ENCODE data around the gene ID1.

DNA sequence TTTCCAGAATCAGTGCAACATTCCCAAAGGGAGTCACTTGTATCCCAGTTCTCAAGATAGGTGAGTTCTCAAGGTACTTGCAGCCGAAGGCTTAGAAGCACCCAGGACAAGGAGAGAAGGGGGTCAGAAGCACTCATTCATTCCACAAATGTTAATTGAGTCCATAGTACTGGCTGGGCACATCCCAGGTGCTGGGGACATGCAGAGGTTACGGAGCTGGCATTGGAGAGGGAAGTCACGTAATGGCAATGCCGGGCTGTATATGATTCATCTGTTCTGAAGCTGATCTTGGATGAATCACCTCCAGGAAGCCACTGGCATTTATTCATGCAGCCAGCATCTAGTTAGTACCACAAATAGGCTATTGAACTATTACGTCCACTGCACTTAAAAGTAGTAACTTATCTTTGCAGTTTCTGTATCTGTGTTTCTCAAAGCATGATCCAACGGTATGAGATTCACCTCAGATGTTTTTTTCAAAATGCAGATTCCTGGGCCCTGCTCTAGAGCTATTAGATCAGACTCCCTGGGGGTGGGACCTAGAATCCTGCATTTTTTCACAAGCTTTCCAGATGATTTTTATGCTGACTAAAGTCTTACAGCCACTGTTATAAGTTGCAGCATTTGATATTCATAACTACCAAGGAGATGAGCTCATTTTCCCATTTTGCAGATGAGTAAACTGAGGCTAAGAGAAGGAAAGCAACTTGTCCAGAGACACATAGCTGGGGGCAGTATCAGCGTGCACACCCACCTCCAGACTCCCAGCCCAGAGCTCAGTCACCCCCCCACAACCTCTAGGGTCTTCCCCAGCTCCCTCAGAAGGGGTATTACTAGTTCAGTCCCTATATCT lies 44.1 kb upstream of the ID1 start:
- TF ChIP-seq ZNF274 (IDR thresholded peaks at IDR 0.05; ENCODE audit: insufficient read depth, insufficient read length), result no peak
- TF ChIP-seq, protein P1, sequence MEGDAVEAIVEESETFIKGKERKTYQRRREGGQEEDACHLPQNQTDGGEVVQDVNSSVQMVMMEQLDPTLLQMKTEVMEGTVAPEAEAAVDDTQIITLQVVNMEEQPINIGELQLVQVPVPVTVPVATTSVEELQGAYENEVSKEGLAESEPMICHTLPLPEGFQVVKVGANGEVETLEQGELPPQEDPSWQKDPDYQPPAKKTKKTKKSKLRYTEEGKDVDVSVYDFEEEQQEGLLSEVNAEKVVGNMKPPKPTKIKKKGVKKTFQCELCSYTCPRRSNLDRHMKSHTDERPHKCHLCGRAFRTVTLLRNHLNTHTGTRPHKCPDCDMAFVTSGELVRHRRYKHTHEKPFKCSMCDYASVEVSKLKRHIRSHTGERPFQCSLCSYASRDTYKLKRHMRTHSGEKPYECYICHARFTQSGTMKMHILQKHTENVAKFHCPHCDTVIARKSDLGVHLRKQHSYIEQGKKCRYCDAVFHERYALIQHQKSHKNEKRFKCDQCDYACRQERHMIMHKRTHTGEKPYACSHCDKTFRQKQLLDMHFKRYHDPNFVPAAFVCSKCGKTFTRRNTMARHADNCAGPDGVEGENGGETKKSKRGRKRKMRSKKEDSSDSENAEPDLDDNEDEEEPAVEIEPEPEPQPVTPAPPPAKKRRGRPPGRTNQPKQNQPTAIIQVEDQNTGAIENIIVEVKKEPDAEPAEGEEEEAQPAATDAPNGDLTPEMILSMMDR (IDR thresholded peaks at IDR 0.05 in 2 of 3, conservative IDR thresholded peaks at IDR 0.05 in 1 of 3; ENCODE audit: control insufficient read depth in 2 of 3, extremely low read depth in 1 of 3, insufficient read depth in 1 of 3, low read depth in 3 of 3, low read length in 3 of 3), result no peak
- no peak for TF ChIP-seq SPI1 (IDR thresholded peaks at IDR 0.05; ENCODE audit: borderline replicate concordance, insufficient read depth, low read depth, low read length)
- TF ChIP-seq, protein P2, sequence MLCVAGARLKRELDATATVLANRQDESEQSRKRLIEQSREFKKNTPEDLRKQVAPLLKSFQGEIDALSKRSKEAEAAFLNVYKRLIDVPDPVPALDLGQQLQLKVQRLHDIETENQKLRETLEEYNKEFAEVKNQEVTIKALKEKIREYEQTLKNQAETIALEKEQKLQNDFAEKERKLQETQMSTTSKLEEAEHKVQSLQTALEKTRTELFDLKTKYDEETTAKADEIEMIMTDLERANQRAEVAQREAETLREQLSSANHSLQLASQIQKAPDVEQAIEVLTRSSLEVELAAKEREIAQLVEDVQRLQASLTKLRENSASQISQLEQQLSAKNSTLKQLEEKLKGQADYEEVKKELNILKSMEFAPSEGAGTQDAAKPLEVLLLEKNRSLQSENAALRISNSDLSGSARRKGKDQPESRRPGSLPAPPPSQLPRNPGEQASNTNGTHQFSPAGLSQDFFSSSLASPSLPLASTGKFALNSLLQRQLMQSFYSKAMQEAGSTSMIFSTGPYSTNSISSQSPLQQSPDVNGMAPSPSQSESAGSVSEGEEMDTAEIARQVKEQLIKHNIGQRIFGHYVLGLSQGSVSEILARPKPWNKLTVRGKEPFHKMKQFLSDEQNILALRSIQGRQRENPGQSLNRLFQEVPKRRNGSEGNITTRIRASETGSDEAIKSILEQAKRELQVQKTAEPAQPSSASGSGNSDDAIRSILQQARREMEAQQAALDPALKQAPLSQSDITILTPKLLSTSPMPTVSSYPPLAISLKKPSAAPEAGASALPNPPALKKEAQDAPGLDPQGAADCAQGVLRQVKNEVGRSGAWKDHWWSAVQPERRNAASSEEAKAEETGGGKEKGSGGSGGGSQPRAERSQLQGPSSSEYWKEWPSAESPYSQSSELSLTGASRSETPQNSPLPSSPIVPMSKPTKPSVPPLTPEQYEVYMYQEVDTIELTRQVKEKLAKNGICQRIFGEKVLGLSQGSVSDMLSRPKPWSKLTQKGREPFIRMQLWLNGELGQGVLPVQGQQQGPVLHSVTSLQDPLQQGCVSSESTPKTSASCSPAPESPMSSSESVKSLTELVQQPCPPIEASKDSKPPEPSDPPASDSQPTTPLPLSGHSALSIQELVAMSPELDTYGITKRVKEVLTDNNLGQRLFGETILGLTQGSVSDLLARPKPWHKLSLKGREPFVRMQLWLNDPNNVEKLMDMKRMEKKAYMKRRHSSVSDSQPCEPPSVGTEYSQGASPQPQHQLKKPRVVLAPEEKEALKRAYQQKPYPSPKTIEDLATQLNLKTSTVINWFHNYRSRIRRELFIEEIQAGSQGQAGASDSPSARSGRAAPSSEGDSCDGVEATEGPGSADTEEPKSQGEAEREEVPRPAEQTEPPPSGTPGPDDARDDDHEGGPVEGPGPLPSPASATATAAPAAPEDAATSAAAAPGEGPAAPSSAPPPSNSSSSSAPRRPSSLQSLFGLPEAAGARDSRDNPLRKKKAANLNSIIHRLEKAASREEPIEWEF (IDR thresholded peaks at IDR 0.05; ENCODE audit: insufficient replicate concordance, low read depth, low read length), result no peak
- TF ChIP-seq RAD21 (IDR thresholded peaks at IDR 0.05; ENCODE audit: insufficient read depth, low read depth, low read length), result no peak
- TF ChIP-seq POU2F2 (IDR thresholded peaks at IDR 0.05; ENCODE audit: borderline replicate concordance, low read depth, low read length), result no peak
- no peak for TF ChIP-seq NR2C1 (IDR thresholded peaks at IDR 0.05)
